Stimulated activated CD8-positive, alpha-beta memory T cell treated with anti-CD3 and anti-CD28 coated beads, Interleukin-4, amount 100 ng/mL, for 4 hours (primary cell): Measurements from ENCODE around the gene PNMA1.
"Not testable (repeated sequence)": the region's sequence is repeated elsewhere in the genome, so short reads cannot be mapped to it uniquely, and the experiment has no call there.

ENCODE experiments used
- DNase-seq, 2 donors: peaks; one replicate each; pipeline ENCODE4 v3.0.0-alpha.2; 2020; ENCODE audit warnings: low read depth in 2 of 2, low spot score in 1 of 2

Gene PNMA1

GRCh38 chr14:73717711-73718417 lies 3.7 kb upstream of the PNMA1 start:
- DNase-seq: no peak

- no peak for DNase-seq
Measured at GRCh38 chr14:73717266-73717665, 3.1 kb upstream of the PNMA1 start.

DNA sequence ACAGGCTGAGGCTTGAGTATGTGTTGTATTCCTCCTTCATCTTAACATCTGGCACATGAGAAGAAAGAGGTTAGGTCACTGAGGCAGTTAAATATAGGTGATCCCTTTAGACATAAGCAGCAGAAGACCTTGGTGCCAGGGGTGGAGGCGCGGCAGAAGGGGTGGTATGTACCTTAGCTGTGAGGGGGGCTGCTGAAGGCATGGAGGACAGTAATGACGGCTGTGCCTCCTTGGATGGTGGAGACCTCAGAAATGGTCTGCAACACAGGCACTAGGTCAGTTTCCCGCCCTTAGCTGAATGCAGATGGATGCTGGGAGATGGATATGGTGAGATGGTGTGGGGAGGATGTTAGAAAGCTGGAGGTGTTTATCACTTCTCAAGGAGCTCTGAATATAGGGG lies 1.5 kb upstream of the PNMA1 start:
- no peak for DNase-seq

GRCh38 chr14:73714656-73715081 lies 485 bp upstream of the PNMA1 start:
- no peak for DNase-seq

DNA sequence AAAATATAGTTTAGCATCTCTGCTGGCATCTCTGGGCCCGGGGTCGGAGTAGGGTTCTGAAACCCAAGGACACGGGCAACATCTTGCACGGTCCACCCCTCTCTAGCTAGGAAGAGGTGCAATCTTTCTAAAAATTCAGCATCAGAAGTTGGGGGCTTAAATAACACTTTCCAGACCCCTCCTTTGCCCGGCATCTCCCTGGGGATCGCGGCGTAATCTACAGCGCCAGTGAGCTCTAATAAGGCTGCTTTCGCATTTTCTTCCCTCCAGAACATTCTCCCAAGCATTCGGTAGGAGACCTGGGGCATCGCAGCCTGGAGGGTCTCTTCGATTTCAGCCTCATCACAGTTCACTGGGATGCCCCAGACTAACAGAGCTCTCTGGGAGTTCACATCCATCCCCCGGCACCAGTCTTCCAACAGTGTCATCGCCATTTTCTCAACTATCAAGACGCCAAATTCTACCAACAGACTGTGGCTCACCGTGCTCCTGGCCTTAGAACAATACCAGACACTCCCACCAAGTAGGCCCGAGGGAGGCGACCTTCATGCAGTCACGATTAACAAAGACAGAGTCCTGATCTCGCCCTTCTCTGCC lies 880 bp downstream of the PNMA1 start:
- DNase-seq: no peak

- no peak for DNase-seq
Measured at GRCh38 chr14:73712540-73713180, 1.5 kb downstream of the PNMA1 start.

DNA sequence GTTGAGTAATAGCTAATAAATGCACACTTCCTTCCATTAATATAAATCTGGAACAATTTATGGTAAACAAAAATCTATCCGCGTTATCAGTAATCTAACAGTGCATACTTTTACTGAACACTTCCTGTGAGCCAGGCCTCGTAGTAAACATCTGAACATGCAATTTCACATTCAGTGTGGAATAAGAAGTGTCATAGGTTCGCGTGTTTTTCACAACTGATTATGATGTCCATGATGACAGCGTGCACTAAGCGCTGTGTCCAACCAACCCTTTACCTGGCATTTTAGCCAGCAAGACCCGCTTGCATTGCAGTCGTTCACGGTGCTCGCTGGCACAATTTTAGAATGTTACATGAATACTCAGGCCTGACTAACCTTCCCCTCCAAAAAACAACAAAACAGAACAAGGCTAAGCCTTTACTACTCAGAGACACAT lies 2.1 kb downstream of the PNMA1 start:
- no peak for DNase-seq

DNA sequence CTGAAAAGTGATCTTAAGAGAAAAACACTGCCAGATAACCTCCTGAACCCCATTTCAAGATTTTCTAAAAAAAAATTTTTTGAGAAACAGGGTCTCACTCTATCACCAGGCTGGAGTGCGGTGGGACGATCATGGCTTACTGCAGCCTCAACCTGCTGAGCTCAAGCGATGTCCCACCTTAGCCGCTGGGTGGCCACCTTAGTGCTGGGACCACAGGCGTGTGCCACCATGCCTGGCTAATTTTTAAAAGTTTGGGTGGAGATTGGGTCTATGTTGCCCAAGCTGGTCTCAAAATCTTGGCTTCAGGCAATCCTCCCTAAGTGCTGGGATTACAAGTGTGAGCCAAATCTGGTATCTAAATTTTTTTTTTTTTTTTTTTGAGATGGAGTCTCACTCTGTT lies 3.4 kb downstream of the PNMA1 start:
- DNase-seq: no peak

- DNase-seq: no peak
Measured at GRCh38 chr14:73709904-73710469, 4.2 kb downstream of the PNMA1 start.

DNA sequence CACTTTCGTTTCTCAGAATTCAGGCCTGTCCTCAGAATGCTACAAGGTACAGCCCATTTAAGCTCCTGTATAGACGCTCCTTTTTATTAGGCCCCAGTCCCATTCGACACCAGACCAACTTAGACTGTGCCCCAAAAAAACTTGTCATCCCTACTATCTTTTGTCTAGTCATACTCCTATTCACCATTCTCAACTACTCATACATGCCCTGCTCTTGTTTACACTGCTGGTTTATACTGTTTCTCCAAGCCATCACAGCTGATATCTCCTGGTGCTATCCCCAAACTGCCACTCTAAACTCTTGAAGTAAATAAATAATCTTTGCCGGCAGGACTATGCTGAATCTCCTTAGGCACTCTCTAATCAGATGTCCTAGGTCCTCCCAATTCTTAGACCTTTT lies 6.1 kb downstream of the PNMA1 start:
- DNase-seq: not testable (repeated sequence)

GRCh38 chr14:73700325-73700724 lies 13.9 kb downstream of the PNMA1 start:
- DNase-seq: no peak

- no peak for DNase-seq
Measured at GRCh38 chr14:73696466-73697400, 17.5 kb downstream of the PNMA1 start.

- DNase-seq: no peak
Measured at GRCh38 chr14:73695997-73696396, 18.2 kb downstream of the PNMA1 start.

- DNase-seq: no peak
Measured at GRCh38 chr14:73695082-73695481, 19.1 kb downstream of the PNMA1 start.

- DNase-seq: no peak
Measured at GRCh38 chr14:73694083-73694482, 20.1 kb downstream of the PNMA1 start.

DNA sequence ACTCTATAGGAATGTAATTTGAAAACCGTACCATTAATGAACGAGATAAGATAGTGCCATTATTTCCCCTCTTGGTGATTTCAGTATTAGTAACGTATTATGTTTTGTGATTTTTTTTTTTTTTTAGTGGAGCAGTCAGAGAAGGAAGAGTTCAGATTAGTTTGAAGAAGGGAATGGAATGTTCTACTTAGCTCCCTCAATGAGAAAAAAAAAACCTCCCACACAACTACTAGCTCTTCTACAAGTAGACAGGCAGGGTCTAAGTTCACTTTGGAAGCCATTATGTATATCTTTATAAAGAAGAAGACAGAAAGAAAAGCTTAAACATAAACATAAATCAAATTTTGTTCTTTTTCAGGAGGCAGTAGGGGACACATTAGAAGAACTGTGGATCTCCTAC lies 27.3 kb downstream of the PNMA1 start:
- DNase-seq: no peak

- DNase-seq: no peak
Measured at GRCh38 chr14:73685328-73685727, 28.9 kb downstream of the PNMA1 start.

GRCh38 chr14:73684627-73685026 lies 29.6 kb downstream of the PNMA1 start:
- no peak for DNase-seq

- no peak for DNase-seq
Measured at GRCh38 chr14:73680821-73681220, 33.4 kb downstream of the PNMA1 start.

GRCh38 chr14:73678698-73679097 lies 35.5 kb downstream of the PNMA1 start:
- DNase-seq: no peak

- no peak for DNase-seq
Measured at GRCh38 chr14:73674986-73675385, 39.2 kb downstream of the PNMA1 start.
